Immature natural killer cell (primary cell): ENCODE data around the gene ZC4H2. TPM values are rescaled to one million over a fixed set of nuclear protein-coding genes. Genes with fewer than 3 reads are reported as not detected.
"Not testable (repeated sequence)": the region's sequence is repeated elsewhere in the genome, so short reads cannot be mapped to it uniquely, and the experiment has no call there.

Experiments
- DNase-seq, 3 donors: peaks; one replicate each; pipeline ENCODE4 v3.0.0; 2022; ENCODE audit warnings: mixed read lengths in 1 of 3
- H3K27ac Mint-ChIP-seq, 6 donors: one replicate each; pipeline ENCODE4 v1.8.0; 2020; ENCODE audit warnings: mixed read lengths in 6 of 6, mild to moderate bottlenecking in 5 of 6, inconsistent platforms in 4 of 6, moderate library complexity in 3 of 6
- H3K27me3 Mint-ChIP-seq, 3 donors: one replicate each; pipeline ENCODE4 v1.8.0; 2020 to 2021; ENCODE audit warnings: low read depth in 3 of 3, mild to moderate bottlenecking in 3 of 3, mixed read lengths in 3 of 3, moderate library complexity in 3 of 3, inconsistent platforms in 1 of 3
- H3K36me3 Mint-ChIP-seq, 3 donors: one replicate each; pipeline ENCODE4 v1.8.0; 2020; ENCODE audit warnings: mixed read lengths in 3 of 3, inconsistent platforms in 2 of 3, mild to moderate bottlenecking in 2 of 3
- H3K4me1 Mint-ChIP-seq, 2 donors: one replicate each; pipeline ENCODE4 v1.8.0; 2020; ENCODE audit warnings: inconsistent platforms in 2 of 2, mild to moderate bottlenecking in 2 of 2, mixed read lengths in 2 of 2, moderate library complexity in 1 of 2
- H3K4me3 Mint-ChIP-seq, 5 donors: one replicate each; pipeline ENCODE4 v1.8.0; 2020; ENCODE audit warnings: mild to moderate bottlenecking in 5 of 5, mixed read lengths in 5 of 5, inconsistent platforms in 3 of 5, moderate library complexity in 3 of 5
- H3K9me3 Mint-ChIP-seq, 6 donors: one replicate each; pipeline ENCODE4 v1.8.0; 2020; ENCODE audit warnings: mild to moderate bottlenecking in 6 of 6, mixed read lengths in 6 of 6, inconsistent platforms in 4 of 6, moderate library complexity in 3 of 6
- polyA plus RNA-seq, 3 donors: library from polyadenylated mRNA; unstranded; fragments of 300-500 nt; fragmentation: Illumina TruSeq; gene quantifications; one replicate each; pipeline ENCODE4 v1.2.3, GENCODE V29; 2021

The ZC4H2 gene
- polyA plus RNA-seq, 3 donors from 2014 or later: 4.9 to 9.9 (median 6.3) TPM

GRCh38 chrX:64885850-64886249, 90.4 kb downstream of the ZC4H2 start:
- Mint-ChIP-seq H3K36me3 (no peaks in the 10 kb centered on the region), H3K4me1 (no peaks in the 10 kb centered on the region), H3K9me3 (peaks cover 0 to 3% (median 0%) of the 10 kb centered on the region in 6 donors), H3K27me3 (peaks cover 0 to 9% (median 0%) of the 10 kb centered on the region in 3 donors), H3K4me3 (no peak overlapping the region), H3K27ac (no peak overlapping the region)
- peak in 1 of 3 donors; percentile 3 for DNase-seq

DNA sequence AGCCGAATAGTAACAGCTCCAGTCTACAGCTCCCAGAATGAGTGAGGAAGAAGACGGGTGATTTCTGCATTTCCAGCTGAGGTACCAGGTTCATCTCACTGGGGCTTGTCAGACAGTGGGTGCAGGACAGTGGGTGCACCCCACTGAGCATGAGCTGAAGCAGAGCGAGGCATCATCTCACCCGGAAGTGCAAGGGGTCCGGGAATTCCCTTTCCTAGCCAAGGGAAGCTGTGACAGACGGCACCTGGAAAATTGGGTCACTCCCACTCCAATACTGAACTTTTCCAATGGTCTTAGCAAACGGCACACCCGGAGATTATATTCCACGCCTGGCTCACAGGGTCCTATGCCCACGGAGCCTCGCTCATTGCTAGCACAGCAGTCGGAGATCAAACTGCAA, 97.5 kb downstream of the ZC4H2 start:
- not testable (repeated sequence) for H3K36me3 Mint-ChIP-seq, H3K4me3 Mint-ChIP-seq, H3K9me3 Mint-ChIP-seq, DNase-seq, H3K4me1 Mint-ChIP-seq, H3K27ac Mint-ChIP-seq
- H3K27me3 Mint-ChIP-seq: peaks cover 3 to 17% (median 4%) of the 10 kb centered on the region in 3 donors

- H3K36me3 Mint-ChIP-seq: no peaks in the 10 kb centered on the region
- H3K27me3 Mint-ChIP-seq: peaks cover 0 to 10% (median 0%) of the 10 kb centered on the region in 3 donors
- no peak overlapping the region for H3K4me3 Mint-ChIP-seq
- no peak overlapping the region for H3K27ac Mint-ChIP-seq
- DNase-seq: no peak
- H3K4me1 Mint-ChIP-seq: no peaks in the 10 kb centered on the region
- peaks cover 4 to 17% (median 11%) of the 10 kb centered on the region in 6 donors for H3K9me3 Mint-ChIP-seq
These were observed 109.0 kb downstream of the ZC4H2 start for GRCh38 chrX:64867217-64867616.

Other genes starting within 250 kb of the ZC4H2 start
- under 1 TPM in 2 of 3 donors, not detected in 1; 0.29 to 0.45 TPM for gene ZC3H12B, start 58.4 kb upstream of the ZC4H2 start, polyA plus RNA-seq